Suprapubic skin (tissue), 3 donors: ENCODE measurements around the gene CCDC9.

Experiments used
- CTCF ChIP-seq, 2 donors: fragments of 200-600 bp in 1 of 2; fragments of 450-650 bp in 1 of 2; sonication (generic) in 1 of 2; IDR thresholded peaks; one replicate each; pipeline ENCODE4 v1.5.1; 2016 to 2019; ENCODE audit warnings: antibody characterized with exemption in 2 of 2, mild to moderate bottlenecking in 1 of 2, moderate library complexity in 1 of 2
- POLR2AphosphoS5 ChIP-seq, 3 donors: sonication (generic); formaldehyde crosslinking; IDR thresholded peaks; one replicate each; pipeline ENCODE4 v1.6.1; 2017; ENCODE audit warnings: antibody characterized with exemption in 3 of 3

GRCh38 chr19:47271949-47272348 is 15.6 kb downstream of the CCDC9 start:
- TF ChIP-seq CTCF (IDR thresholded peaks at IDR 0.05) (no peak), POLR2AphosphoS5 (IDR thresholded peaks at IDR 0.05) (no peak)
